Body of pancreas (tissue), 4 donors: ENCODE data around the gene REXO2.

Experiments
- CTCF ChIP-seq, 7 experiments: fragments of 450-650 bp in 4 of 7; fragments of 200-600 bp in 3 of 7; sonication (generic) in 3 of 7; IDR thresholded peaks; one replicate each; pipeline ENCODE4 v1.5.1; 2016 to 2019; ENCODE audit warnings: antibody characterized with exemption in 7 of 7
- POLR2A ChIP-seq, 3 donors: fragments of 450-650 bp; IDR thresholded peaks; one replicate each; pipeline ENCODE4 v1.6.1; 2016; ENCODE audit warnings: antibody characterized with exemption in 3 of 3, mild to moderate bottlenecking in 2 of 3

- TF ChIP-seq CTCF (IDR thresholded peaks at IDR 0.05) = no peak
- TF ChIP-seq POLR2A (IDR thresholded peaks at IDR 0.05) = no peak
Observed at GRCh38 chr11:114483929-114484328, 44.7 kb downstream of the REXO2 start.
